ENCODE data around the gene OR52K2.

OR52K2 gene

DNA sequence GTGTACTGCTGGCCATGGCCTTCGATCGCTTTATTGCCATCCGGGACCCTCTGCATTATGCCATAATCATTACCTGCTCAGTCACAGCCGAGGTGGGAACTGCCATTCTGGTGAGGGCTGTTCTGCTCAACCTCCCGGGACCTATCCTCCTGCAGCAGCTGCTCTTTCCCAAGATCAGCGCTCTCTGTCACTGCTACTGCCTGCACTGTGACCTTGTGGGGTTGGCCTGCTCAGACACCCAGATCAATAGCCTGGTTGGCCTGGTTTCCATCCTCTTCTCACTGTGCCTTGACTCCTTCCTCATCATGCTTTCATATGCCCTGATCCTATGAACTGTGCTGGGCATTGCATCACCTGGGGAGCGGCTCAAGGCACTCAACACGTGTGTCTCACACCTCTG is 30.7 kb upstream of the OR52K2 start:
- no CpG with 5 or more reads among the region's 8 CpGs for WGBS, 2 donors (ENCODE audit: extremely low coverage in 2 of 2, insufficient read length in 2 of 2, insufficient replicate concordance in 1 of 2)
- Histone ChIP-seq H2BK5ac (ENCODE audit: low read length) (peak overlapping the region; percentile 42), H3K4me2 (ENCODE audit: insufficient read depth, low read length, poor library complexity, severe bottlenecking) (no peak overlapping the region), H3K4me3 (ENCODE audit: low read length in 2 of 2) (peak overlapping the region in 1 of 2 donors; percentile 39), H3K4me1 (ENCODE audit: control insufficient read depth in 2 of 2, insufficient read depth in 1 of 2, low read depth in 1 of 2, low read length in 2 of 2) (no peaks in the 10 kb centered on the region), H4K8ac (ENCODE audit: low read depth, low read length) (no peak overlapping the region), H2BK120ac (ENCODE audit: low read depth, low read length) (no peak overlapping the region), H3K23ac (ENCODE audit: low read depth, low read length, poor library complexity) (no peak overlapping the region), H3K79me1 (ENCODE audit: low read depth, low read length) (no peaks in the 10 kb centered on the region), H2AFZ (ENCODE audit: low read length) (no peak overlapping the region), H3K36me3 (replicated peaks in 1 of 2; ENCODE audit: control insufficient read depth in 2 of 2, insufficient read depth in 2 of 2, low read length in 2 of 2) (no peaks in the 10 kb centered on the region), H3K27me3 (ENCODE audit: control insufficient read depth in 3 of 3, insufficient read depth in 3 of 3, low read depth in 1 of 3, low read length in 3 of 3) (peaks cover 0 to 4% (median 0%) of the 10 kb centered on the region in 3 experiments), H3K9me3 (replicated peaks in 1 of 2; ENCODE audit: control insufficient read depth in 2 of 2, insufficient read depth in 1 of 2, low read depth in 1 of 2, low read length in 2 of 2) (no peaks in the 10 kb centered on the region), H3K4ac (ENCODE audit: low read length) (no peak overlapping the region), H2BK15ac (ENCODE audit: low read length) (no peak overlapping the region), H3K18ac (ENCODE audit: low read length) (no peak overlapping the region), H3K9ac (ENCODE audit: low read depth, low read length, poor library complexity) (no peak overlapping the region), H3K14ac (ENCODE audit: low read length) (no peak overlapping the region), H2AK5ac (ENCODE audit: low read depth, low read length) (no peak overlapping the region), H3K27ac (replicated peaks; ENCODE audit: low read length) (no peak overlapping the region), H2BK12ac (ENCODE audit: low read length) (no peak overlapping the region), H4K91ac (ENCODE audit: low read depth, low read length, poor library complexity) (peak overlapping the region; percentile 9)
- DNase-seq (ENCODE audit: low spot score): no peak

DNA sequence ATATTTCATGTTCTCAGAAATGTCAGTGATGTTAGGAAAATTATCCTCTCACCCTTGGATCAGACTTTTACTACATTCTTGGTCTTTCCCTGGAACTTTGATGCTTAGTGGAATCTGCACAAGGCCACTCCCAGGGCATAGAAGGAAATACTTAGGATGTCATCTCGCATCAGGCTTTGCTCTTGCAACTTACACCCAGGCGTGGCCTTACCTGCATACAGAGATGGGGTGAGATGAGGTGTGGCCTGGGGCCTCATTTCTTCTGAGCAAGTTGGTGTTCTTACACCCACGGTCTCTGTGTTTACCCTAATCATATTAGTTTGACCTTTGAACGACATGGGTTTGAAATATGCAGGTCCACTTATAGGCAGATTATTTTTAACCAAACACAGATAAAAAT is 19.0 kb upstream of the OR52K2 start:
- H3K23ac ChIP-seq (ENCODE audit: low read depth, low read length, poor library complexity): no peak overlapping the region
- H3K14ac ChIP-seq (ENCODE audit: low read length): no peak overlapping the region
- no peak overlapping the region for H3K9ac ChIP-seq (ENCODE audit: low read depth, low read length, poor library complexity)
- no peak overlapping the region for H3K4me3 ChIP-seq (ENCODE audit: low read length in 2 of 2)
- no peak overlapping the region for H2BK120ac ChIP-seq (ENCODE audit: low read depth, low read length)
- no peak for DNase-seq (ENCODE audit: low spot score)
- no peaks in the 10 kb centered on the region for H3K4me1 ChIP-seq (ENCODE audit: control insufficient read depth in 2 of 2, insufficient read depth in 1 of 2, low read depth in 1 of 2, low read length in 2 of 2)
- no CpG with 5 or more reads among the region's 4 CpGs for WGBS, 2 donors (ENCODE audit: extremely low coverage in 2 of 2, insufficient read length in 2 of 2, insufficient replicate concordance in 1 of 2)
- no peak overlapping the region for H3K18ac ChIP-seq (ENCODE audit: low read length)
- no peaks in the 10 kb centered on the region for H3K79me1 ChIP-seq (ENCODE audit: low read depth, low read length)
- no peak overlapping the region for H3K27ac ChIP-seq (replicated peaks; ENCODE audit: low read length)
- no peak overlapping the region for H2AK5ac ChIP-seq (ENCODE audit: low read depth, low read length)
- H3K4ac ChIP-seq (ENCODE audit: low read length): no peak overlapping the region
- H3K9me3 ChIP-seq (replicated peaks in 1 of 2; ENCODE audit: control insufficient read depth in 2 of 2, insufficient read depth in 1 of 2, low read depth in 1 of 2, low read length in 2 of 2): no peaks in the 10 kb centered on the region
- H2BK5ac ChIP-seq (ENCODE audit: low read length): no peak overlapping the region
- no peaks in the 10 kb centered on the region for H3K27me3 ChIP-seq (ENCODE audit: control insufficient read depth in 3 of 3, insufficient read depth in 3 of 3, low read depth in 1 of 3, low read length in 3 of 3)
- H2AFZ ChIP-seq (ENCODE audit: low read length): no peak overlapping the region
- H4K91ac ChIP-seq (ENCODE audit: low read depth, low read length, poor library complexity): no peak overlapping the region
- no peak overlapping the region for H2BK15ac ChIP-seq (ENCODE audit: low read length)
- H3K36me3 ChIP-seq (replicated peaks in 1 of 2; ENCODE audit: control insufficient read depth in 2 of 2, insufficient read depth in 2 of 2, low read length in 2 of 2): no peaks in the 10 kb centered on the region
- H2BK12ac ChIP-seq (ENCODE audit: low read length): no peak overlapping the region
- no peak overlapping the region for H4K8ac ChIP-seq (ENCODE audit: low read depth, low read length)
- no peak overlapping the region for H3K4me2 ChIP-seq (ENCODE audit: insufficient read depth, low read length, poor library complexity, severe bottlenecking)

DNA sequence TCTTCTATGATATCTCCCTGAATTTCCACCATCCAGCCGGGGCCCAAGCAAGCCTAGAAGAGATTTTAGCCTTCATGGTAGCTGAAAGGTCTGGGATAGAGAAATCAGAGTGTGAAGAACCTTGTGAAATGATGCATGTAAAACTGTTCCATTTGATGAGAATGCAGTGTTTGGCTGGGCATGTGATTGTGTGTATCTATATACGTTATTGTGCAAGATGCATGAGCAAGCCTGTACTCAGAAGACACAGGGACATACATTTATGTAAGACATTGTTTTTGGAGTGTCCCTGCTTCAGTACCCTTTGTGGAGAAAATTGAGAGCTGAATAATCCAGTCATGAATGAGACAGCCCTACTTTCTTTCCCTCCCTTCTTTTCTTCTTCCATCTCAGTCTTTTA is 15.2 kb upstream of the OR52K2 start:
- Histone ChIP-seq H3K27me3 (ENCODE audit: control insufficient read depth in 3 of 3, insufficient read depth in 3 of 3, low read depth in 1 of 3, low read length in 3 of 3) (no peaks in the 10 kb centered on the region), H3K4me1 (ENCODE audit: control insufficient read depth in 2 of 2, insufficient read depth in 1 of 2, low read depth in 1 of 2, low read length in 2 of 2) (no peaks in the 10 kb centered on the region), H3K18ac (ENCODE audit: low read length) (no peak overlapping the region), H3K36me3 (replicated peaks in 1 of 2; ENCODE audit: control insufficient read depth in 2 of 2, insufficient read depth in 2 of 2, low read length in 2 of 2) (no peaks in the 10 kb centered on the region), H3K79me1 (ENCODE audit: low read depth, low read length) (no peaks in the 10 kb centered on the region), H3K27ac (replicated peaks; ENCODE audit: low read length) (no peak overlapping the region), H3K9me3 (replicated peaks in 1 of 2; ENCODE audit: control insufficient read depth in 2 of 2, insufficient read depth in 1 of 2, low read depth in 1 of 2, low read length in 2 of 2) (no peaks in the 10 kb centered on the region), H3K23ac (ENCODE audit: low read depth, low read length, poor library complexity) (no peak overlapping the region), H2BK5ac (ENCODE audit: low read length) (no peak overlapping the region), H2AFZ (ENCODE audit: low read length) (no peak overlapping the region), H3K4me2 (ENCODE audit: insufficient read depth, low read length, poor library complexity, severe bottlenecking) (no peak overlapping the region), H2BK12ac (ENCODE audit: low read length) (no peak overlapping the region), H2BK120ac (ENCODE audit: low read depth, low read length) (no peak overlapping the region), H3K4me3 (ENCODE audit: low read length in 2 of 2) (no peak overlapping the region), H3K14ac (ENCODE audit: low read length) (no peak overlapping the region), H3K4ac (ENCODE audit: low read length) (no peak overlapping the region), H4K8ac (ENCODE audit: low read depth, low read length) (no peak overlapping the region), H2AK5ac (ENCODE audit: low read depth, low read length) (no peak overlapping the region), H4K91ac (ENCODE audit: low read depth, low read length, poor library complexity) (no peak overlapping the region), H3K9ac (ENCODE audit: low read depth, low read length, poor library complexity) (no peak overlapping the region), H2BK15ac (ENCODE audit: low read length) (no peak overlapping the region)
- no CpG with 5 or more reads among the region's 2 CpGs for WGBS, 2 donors (ENCODE audit: extremely low coverage in 2 of 2, insufficient read length in 2 of 2, insufficient replicate concordance in 1 of 2)
- no peak for DNase-seq (ENCODE audit: low spot score)

DNA sequence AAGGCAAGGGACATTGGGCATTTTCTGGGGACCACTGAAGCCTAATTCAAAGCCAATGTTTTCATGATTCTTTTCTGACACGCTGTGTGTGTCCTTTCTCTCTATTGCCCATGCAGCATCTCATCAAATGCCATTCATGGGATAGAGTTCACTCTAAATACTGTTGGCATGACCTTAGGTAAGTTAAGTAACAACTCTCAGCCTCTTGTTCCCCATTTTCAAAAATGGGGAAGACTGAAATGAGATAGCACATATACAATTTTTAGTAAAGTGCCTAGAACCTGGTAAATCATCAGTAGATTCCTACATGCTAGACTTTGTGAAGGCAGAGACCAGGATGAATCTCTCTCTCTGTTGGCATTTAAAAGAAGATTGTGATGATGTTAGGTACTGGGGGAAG is 12.7 kb upstream of the OR52K2 start:
- H3K14ac ChIP-seq (ENCODE audit: low read length): no peak overlapping the region
- DNase-seq (ENCODE audit: low spot score): no peak
- no CpG with 5 or more reads among the region's 1 CpG for WGBS, 2 donors (ENCODE audit: extremely low coverage in 2 of 2, insufficient read length in 2 of 2, insufficient replicate concordance in 1 of 2)
- H3K4me1 ChIP-seq (ENCODE audit: control insufficient read depth in 2 of 2, insufficient read depth in 1 of 2, low read depth in 1 of 2, low read length in 2 of 2): no peaks in the 10 kb centered on the region
- no peak overlapping the region for H3K4me2 ChIP-seq (ENCODE audit: insufficient read depth, low read length, poor library complexity, severe bottlenecking)
- no peaks in the 10 kb centered on the region for H3K27me3 ChIP-seq (ENCODE audit: control insufficient read depth in 3 of 3, insufficient read depth in 3 of 3, low read depth in 1 of 3, low read length in 3 of 3)
- H3K4ac ChIP-seq (ENCODE audit: low read length): no peak overlapping the region
- H2AK5ac ChIP-seq (ENCODE audit: low read depth, low read length): no peak overlapping the region
- no peak overlapping the region for H2BK15ac ChIP-seq (ENCODE audit: low read length)
- no peak overlapping the region for H3K23ac ChIP-seq (ENCODE audit: low read depth, low read length, poor library complexity)
- H3K36me3 ChIP-seq (replicated peaks in 1 of 2; ENCODE audit: control insufficient read depth in 2 of 2, insufficient read depth in 2 of 2, low read length in 2 of 2): no peaks in the 10 kb centered on the region
- H2BK120ac ChIP-seq (ENCODE audit: low read depth, low read length): no peak overlapping the region
- H3K9me3 ChIP-seq (replicated peaks in 1 of 2; ENCODE audit: control insufficient read depth in 2 of 2, insufficient read depth in 1 of 2, low read depth in 1 of 2, low read length in 2 of 2): no peaks in the 10 kb centered on the region
- no peak overlapping the region for H2BK12ac ChIP-seq (ENCODE audit: low read length)
- no peak overlapping the region for H3K18ac ChIP-seq (ENCODE audit: low read length)
- H2AFZ ChIP-seq (ENCODE audit: low read length): no peak overlapping the region
- no peak overlapping the region for H4K91ac ChIP-seq (ENCODE audit: low read depth, low read length, poor library complexity)
- H3K27ac ChIP-seq (replicated peaks; ENCODE audit: low read length): no peak overlapping the region
- no peak overlapping the region for H4K8ac ChIP-seq (ENCODE audit: low read depth, low read length)
- no peak overlapping the region for H3K9ac ChIP-seq (ENCODE audit: low read depth, low read length, poor library complexity)
- no peak overlapping the region for H3K4me3 ChIP-seq (ENCODE audit: low read length in 2 of 2)
- H3K79me1 ChIP-seq (ENCODE audit: low read depth, low read length): no peaks in the 10 kb centered on the region
- H2BK5ac ChIP-seq (ENCODE audit: low read length): no peak overlapping the region

Data from neuronal stem cell (in vitro differentiated cells).